ENCODE data around the gene SLC9A7.
A peak's percentile ranks its signal among the peaks of the same experiment; 100 is the strongest.
"Not testable (repeated sequence)": the region's sequence is repeated elsewhere in the genome, so short reads cannot be mapped to it uniquely, and the experiment has no call there.

The SLC9A7 gene

DNA sequence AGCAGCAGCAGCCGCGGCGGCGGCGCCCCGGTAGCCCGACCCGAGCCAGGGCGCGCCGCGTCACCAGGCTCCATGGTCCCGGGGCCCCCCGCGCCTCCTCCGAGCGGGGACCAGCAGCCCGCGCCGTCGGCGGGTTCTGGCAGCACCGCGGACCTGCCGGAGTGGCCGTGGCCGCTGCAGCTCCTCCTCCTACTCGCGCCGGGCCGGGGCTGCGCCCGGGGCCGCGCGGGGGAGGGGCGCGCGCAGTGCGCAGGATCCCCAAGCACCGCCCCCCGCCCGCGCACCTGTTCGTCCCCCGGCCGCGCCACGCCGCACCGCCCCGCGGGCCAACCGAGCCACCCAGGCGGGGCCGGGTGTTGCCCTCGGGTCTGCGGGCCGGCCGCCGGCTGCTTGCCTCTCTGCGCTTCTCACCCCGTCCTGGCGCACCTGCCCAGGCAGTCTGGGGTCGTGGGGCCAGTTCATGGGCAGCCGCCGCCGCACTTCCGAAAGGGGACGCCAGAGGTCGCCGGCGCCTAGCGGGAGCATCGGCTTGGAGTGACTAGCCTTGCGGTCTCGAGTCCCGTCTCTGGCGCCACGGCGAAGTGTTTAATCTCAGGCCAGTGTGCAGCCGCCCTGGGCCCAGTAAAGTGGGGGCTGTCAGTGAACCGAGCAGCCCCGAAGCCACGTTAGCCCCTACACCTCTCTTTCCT, at the start of gene SLC9A7:
Gene SLC9A7 (minus strand): TSS at position 163 of the 689 bp plus-strand sequence. CDS start 89 bp downstream, at position 74.
- peak; percentile 87 for DNase-seq (ENCODE audit: low spot score)

DNA sequence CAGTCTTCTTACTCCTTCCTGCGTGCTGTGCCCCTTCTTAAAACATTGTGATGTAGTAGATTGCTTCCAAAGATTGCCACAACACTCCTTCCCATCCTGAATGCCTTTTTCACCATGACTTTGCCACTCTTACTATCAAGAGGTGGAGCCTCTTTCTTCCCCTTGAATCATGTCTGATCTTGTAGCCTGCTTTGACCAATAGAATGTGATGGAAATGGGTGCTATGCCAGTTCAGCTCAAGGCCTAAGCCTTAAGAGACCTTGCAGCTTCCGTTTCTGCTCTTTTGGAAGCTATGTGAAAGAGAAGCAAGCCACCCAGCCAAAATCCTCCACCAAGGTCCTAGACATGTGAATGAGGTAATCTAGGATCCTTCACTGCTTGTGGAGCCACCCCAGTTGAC, 46.4 kb upstream of the SLC9A7 start:
- no peak for DNase-seq (ENCODE audit: low spot score)

DNA sequence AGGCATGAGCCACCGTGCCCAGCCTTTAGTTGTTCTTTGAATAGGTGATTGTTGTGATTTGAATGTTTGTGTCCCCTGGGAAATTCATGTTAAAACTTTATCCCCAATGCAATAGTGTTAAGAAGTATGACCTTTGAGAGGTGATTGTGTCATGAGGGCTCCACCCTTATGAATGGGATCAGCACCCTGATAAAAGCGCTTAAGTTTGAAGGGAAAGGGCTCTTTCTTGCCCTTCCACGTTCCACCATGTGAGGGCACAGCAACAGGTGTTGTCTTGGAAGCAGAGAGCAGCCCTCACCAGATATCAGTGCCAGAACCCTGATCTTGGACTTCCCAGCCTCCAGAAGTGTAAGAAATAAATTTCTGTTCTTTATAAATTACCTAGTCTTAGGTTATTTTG, 44.2 kb upstream of the SLC9A7 start:
- DNase-seq (ENCODE audit: low spot score), result peak; percentile 26

- peak; percentile 64 for DNase-seq (ENCODE audit: low spot score)
Measured at GRCh38 chrX:46796574-46797191, 37.8 kb upstream of the SLC9A7 start.

DNA sequence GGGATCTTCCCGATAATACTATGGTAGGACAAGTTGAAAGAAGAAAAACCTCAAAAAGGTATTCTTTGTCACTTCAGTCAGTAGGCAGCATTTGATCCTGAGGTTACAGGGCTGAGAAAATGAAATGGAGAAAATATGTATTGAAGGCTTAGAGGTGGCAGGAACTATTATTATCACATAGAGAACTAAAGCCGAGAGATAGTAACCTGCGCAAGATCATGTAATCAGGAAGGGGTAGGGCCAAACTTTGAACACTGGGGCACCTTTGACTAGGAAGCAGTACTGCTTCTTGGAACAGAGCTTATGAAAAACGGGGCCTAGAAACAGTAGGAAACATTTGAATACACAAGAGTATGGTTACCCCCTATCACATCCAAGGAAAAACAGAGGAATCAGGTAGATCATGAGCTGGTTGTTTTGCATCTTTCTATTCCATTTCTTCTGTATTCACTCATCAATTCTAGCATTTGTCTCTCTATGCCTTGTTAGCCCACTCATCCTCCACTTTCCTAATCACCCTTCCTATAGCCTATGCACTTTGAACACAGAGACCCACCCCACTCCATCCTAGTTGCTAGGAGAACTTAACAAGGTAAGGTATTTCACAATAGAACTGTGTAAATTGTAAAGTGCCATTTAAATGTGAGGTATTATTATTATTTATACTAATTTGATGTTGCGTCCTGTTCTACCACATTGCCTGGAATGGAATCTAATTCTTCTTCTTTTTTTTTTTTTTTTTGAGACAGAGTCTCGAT, 34.6 kb upstream of the SLC9A7 start:
- DNase-seq (ENCODE audit: low spot score), result no peak

- no peak for DNase-seq (ENCODE audit: low spot score)
Measured at GRCh38 chrX:46792810-46793188, 33.9 kb upstream of the SLC9A7 start.

GRCh38 chrX:46791927-46792809, 33.2 kb upstream of the SLC9A7 start:
- no peak for DNase-seq (ENCODE audit: low spot score)

DNA sequence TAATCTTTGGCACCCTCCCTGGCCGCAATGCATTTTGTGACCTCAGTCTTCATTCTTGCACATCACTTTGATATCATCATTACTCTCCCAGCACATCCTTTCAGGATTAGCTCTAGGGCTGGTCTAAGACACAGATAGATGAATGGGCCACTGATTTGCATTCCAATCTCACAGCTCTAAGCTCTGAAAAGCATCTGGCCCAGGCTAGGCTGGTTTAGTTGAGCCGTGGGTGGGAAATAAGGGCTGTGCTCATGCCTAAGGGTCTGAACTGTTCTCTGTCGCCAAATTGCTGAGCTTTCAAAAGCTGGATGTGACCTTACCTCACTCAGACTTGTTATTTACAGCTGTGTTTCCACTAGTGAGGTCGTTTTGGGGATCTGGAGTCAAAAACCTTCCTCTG, 30.0 kb upstream of the SLC9A7 start:
- no peak for DNase-seq (ENCODE audit: low spot score)

DNA sequence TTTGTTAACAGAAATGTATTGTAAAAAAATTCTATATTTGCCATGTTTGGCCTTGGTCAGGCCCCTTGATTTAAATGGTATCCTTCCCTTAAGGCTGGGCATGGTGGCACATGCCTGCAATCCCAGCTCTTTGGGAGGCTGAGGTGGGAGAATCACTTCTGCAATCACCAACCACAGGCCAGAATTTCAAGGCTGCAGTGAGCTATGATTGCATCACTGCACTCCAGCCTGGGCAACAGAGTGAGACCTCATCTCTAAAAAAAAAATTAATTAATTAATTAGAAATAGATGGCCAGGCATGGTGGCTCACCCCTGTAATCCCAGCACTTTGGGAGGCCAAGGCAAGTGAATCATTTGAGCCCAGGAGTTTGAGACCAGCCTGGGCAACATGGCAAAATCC, 25.5 kb upstream of the SLC9A7 start:
- DNase-seq (ENCODE audit: low spot score), result not testable (repeated sequence)

DNA sequence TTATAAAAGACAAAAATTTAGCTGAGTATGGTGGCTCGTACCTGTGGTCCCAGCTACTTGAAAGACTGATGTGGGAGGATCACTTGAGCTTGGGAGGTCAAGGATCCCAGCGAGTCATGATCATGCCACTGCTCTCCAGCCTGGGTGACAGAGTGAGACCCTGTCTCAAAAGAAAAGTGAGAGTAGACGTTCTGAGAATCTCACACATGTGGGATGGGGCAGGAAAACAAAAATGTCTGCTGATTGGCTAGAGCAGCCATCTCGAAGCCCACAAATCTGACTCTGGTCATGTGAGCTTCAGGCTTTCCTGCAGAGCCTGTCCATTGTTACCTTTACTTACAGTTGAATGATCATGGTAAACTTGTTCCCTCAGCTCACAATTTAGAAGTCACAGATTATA, 23.1 kb upstream of the SLC9A7 start:
- no peak for DNase-seq (ENCODE audit: low spot score)

- DNase-seq (ENCODE audit: low spot score), result no peak
Measured at GRCh38 chrX:46777971-46778810, 19.3 kb upstream of the SLC9A7 start.

- DNase-seq (ENCODE audit: low spot score), result no peak
Measured at GRCh38 chrX:46770817-46771163, 11.9 kb upstream of the SLC9A7 start.

- no peak for DNase-seq (ENCODE audit: low spot score)
Measured at GRCh38 chrX:46770000-46770816, 11.3 kb upstream of the SLC9A7 start.

DNA sequence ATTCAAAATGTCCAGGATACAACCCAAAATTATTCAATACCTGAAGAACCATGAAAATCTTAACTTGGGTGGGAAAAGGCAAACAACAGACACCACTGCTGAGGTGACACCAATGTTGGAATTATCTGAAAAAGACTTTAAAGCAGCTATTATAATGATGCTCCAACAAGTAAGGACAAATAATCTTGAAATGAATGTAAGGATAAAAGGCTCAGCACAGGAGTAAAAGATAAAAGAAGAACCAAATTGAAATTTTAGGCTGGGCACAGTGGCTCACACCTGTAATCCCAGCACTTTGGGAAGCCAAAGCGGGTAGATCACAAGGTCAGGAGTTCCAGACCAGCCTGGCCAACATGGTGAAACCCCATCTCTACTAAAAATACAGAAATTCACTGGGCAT, 4.0 kb upstream of the SLC9A7 start:
- no peak for DNase-seq (ENCODE audit: low spot score)

DNA sequence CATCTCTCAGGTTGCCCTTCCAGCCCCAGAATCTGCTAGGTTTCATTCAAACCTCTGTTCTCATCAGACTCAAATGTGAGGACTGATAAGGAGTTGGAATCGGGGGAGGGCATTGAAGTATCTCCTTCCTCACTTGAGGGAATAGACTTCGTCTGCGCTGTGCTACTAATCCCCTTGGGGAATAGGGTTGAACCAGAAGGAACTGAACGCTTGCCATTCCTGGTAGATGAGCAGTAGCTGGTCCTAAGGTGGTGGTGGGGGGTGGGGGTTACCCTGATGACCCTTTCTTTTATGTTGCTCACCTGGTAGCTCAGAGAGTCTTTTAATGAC, 692 bp upstream of the SLC9A7 start:
- DNase-seq (ENCODE audit: low spot score), result no peak

DNA sequence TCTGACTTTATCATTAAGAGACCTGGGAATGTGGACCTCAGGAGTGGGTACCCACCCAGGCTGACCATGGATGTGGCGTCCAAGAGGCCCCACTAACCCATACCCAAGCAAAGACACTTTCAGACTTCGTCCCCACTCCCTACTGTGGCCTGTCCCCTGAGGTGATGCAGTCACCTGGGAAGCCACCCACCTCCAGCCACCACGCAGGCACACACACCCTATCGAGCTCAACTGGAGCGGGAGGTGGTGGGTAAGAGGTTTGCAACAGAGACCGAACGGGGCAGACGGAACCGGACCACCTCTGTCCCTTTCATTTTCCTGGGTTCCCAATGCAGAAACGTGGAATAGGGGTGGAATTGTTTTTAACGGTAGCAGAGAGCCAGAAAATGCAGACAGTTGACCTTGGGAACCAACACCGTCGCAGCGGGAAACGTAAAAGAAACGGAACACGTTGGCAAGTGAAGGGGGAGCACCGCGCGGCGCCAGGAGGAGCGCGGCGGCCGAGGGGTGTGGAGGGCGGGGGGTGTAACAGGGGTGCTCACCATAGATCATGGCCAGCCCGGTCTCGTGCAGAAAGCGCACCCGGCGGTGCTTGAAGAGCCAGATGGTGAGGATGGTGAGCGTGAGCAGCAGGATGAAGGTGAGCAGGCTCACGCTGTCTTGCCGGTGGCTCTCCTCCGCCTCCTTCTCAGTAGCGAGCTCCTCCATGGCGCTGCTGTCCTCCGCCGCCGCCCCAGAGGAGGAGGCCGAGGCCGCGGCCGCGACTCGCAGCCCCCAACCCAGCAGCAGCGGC, 559 bp downstream of the SLC9A7 start:
- peak; percentile 63 for DNase-seq (ENCODE audit: low spot score)

GRCh38 chrX:46757593-46757992, 1.3 kb downstream of the SLC9A7 start:
- DNase-seq (ENCODE audit: low spot score), result peak; percentile 32

DNA sequence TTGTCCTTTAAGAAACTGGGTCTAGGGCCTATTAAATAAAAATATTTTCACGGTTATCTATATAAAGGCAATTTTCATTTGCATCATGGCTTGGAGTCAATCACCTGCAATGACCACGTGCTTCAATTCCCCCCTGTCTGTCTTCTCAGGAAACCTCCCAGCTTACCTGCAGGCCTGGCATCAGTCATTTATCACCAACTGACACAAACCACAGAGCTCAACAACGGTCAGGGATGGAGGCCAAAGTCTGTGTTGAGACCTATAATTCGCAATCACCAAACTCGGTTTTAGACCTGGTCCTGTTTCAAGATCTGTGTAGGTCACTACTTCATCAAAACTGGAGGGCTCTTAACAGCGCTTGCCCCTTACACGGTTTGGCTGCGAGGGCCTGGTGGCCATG, 1.9 kb downstream of the SLC9A7 start:
- peak; percentile 18 for DNase-seq (ENCODE audit: low spot score)

DNA sequence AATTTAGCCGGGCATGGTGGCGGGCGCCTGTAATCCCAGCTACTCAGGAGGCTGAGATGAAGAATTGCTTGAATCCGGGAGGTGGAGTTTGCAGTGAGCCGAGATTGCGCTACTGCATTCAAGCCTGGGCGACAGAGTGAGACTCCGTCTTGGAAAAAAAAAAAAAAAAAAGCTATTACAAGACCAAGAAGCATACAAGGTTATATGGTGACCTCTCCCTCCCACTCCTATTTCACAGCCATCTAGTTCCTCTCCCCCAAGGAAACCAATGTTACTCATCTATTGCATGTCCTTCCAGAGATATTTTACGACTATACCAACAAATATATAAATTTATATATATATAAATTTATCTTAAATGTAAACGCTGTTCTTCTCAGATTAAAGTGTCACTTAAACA, 3.2 kb downstream of the SLC9A7 start:
- DNase-seq (ENCODE audit: low spot score), result no peak

GRCh38 chrX:46754586-46755061, 4.3 kb downstream of the SLC9A7 start:
- peak; percentile 72 for DNase-seq (ENCODE audit: low spot score)

Data from NAMALWA (cell line).